MM.1S (cell line): ENCODE data around the gene CDX1.

Experiments
- DNase-seq: peaks from one replicate; pipeline ENCODE4 v3.0.0-alpha.2; 2015
- H2AFZ ChIP-seq: fragments of 300-600 bp; sonication (generic); 2 replicates; pipeline ENCODE4 v1.6.0; 2016; ENCODE audit warnings: antibody characterized with exemption, low read length
- H3F3A ChIP-seq: fragments of 300-600 bp; sonication (generic); 2 replicates; pipeline ENCODE4 v1.6.1; 2016; ENCODE audit warnings: mild to moderate bottlenecking, antibody characterized with exemption, low read length, moderate library complexity, mixed read lengths; ENCODE audit not compliant: insufficient read depth
- H3K27ac ChIP-seq: fragments of 300-600 bp; sonication (generic); 2 replicates; pipeline ENCODE4 v1.5.1; 2016; ENCODE audit warnings: mild to moderate bottlenecking, low read length
- H3K27me3 ChIP-seq: fragments of 300-600 bp; sonication (generic); replicated peaks from 2 replicates; pipeline ENCODE4 v1.6.0; 2016; ENCODE audit warnings: low read length; ENCODE audit not compliant: insufficient read depth
- H3K36me3 ChIP-seq: fragments of 300-600 bp; sonication (generic); replicated peaks from 2 replicates; pipeline ENCODE4 v1.6.1; 2016; ENCODE audit warnings: mild to moderate bottlenecking, low read length, mixed read lengths; ENCODE audit not compliant: insufficient read depth
- H3K4me1 ChIP-seq: fragments of 300-600 bp; sonication (generic); 2 replicates; pipeline ENCODE4 v1.6.1; 2016; ENCODE audit warnings: low read length, mixed read lengths
- H3K4me2 ChIP-seq: fragments of 300-600 bp; sonication (generic); 2 replicates; pipeline ENCODE4 v1.6.0; 2016; ENCODE audit warnings: low read depth, low read length
- H3K4me3 ChIP-seq: fragments of 300-600 bp; sonication (generic); 2 replicates; pipeline ENCODE4 v1.5.1; 2016; ENCODE audit warnings: low read length, mixed read lengths
- H3K79me2 ChIP-seq: fragments of 300-600 bp; sonication (generic); 2 replicates; pipeline ENCODE4 v1.6.1; 2016; ENCODE audit warnings: mixed run types, low read length, mixed read lengths
- H3K9ac ChIP-seq: fragments of 300-600 bp; sonication (generic); 2 replicates; pipeline ENCODE4 v1.6.1; 2016; ENCODE audit warnings: low read length, mixed read lengths
- H3K9me2 ChIP-seq: fragments of 300-600 bp; sonication (generic); replicated peaks from 2 replicates; pipeline ENCODE4 v1.6.1; 2016; ENCODE audit warnings: mild to moderate bottlenecking, low read length, mixed read lengths; ENCODE audit not compliant: insufficient read depth
- H3K9me3 ChIP-seq: fragments of 300-600 bp; sonication (generic); replicated peaks from 2 replicates; pipeline ENCODE4 v1.6.1; 2016; ENCODE audit warnings: mild to moderate bottlenecking, low read length, mixed read lengths; ENCODE audit not compliant: insufficient read depth
- H4K20me1 ChIP-seq: fragments of 300-600 bp; sonication (generic); 2 replicates; pipeline ENCODE4 v1.6.1; 2016; ENCODE audit warnings: mild to moderate bottlenecking, low read length, moderate library complexity, mixed read lengths; ENCODE audit not compliant: insufficient read depth
- CTCF ChIP-seq: fragments of 300-600 bp; sonication (generic); IDR thresholded peaks from 2 replicates; pipeline ENCODE4 v1.5.1; 2016; ENCODE audit warnings: antibody characterized with exemption, low read length, mixed read lengths
- EZH2 ChIP-seq: fragments of 300-600 bp; sonication (generic); optimal IDR thresholded peaks from 2 replicates; pipeline ENCODE3; 2017; ENCODE audit warnings: low read depth, mild to moderate bottlenecking, antibody characterized with exemption, low read length, mixed read lengths
- EZH2phosphoT487 ChIP-seq: fragments of 300-600 bp; sonication (generic); IDR thresholded peaks from 2 replicates; pipeline ENCODE4 v1.6.1; 2018; ENCODE audit warnings: antibody characterized with exemption, low read length

Gene CDX1

GRCh38 chr5:150160448-150161081, 6.0 kb upstream of the CDX1 start:
- no peak overlapping the region for H3K4me2 ChIP-seq

GRCh38 chr5:150161242-150162141, 5.1 kb upstream of the CDX1 start:
- H3K27me3 ChIP-seq = no peaks in the 10 kb centered on the region; the same call in 1 of the 2 replicates
- no peaks in the 10 kb centered on the region for H3K36me3 ChIP-seq
- no peaks in the 10 kb centered on the region for H3K79me2 ChIP-seq
- H3K9me2 ChIP-seq = no peaks in the 10 kb centered on the region
- peak overlapping the region; percentile 55 for H3K4me3 ChIP-seq
- H3F3A ChIP-seq = no peaks in the 10 kb centered on the region
- H3K4me1 ChIP-seq = no peaks in the 10 kb centered on the region
- H4K20me1 ChIP-seq = no peaks in the 10 kb centered on the region
- TF ChIP-seq EZH2phosphoT487 (no peak), CTCF (peak; percentile 86)
- DNase-seq = peak; percentile 72
- H2AFZ ChIP-seq = peak overlapping the region; percentile 95
- H3K4me2 ChIP-seq = peak overlapping the region; percentile 91
- no peaks in the 10 kb centered on the region for H3K9me3 ChIP-seq
- no peak overlapping the region for H3K27ac ChIP-seq
- H3K9ac ChIP-seq = no peak overlapping the region; the same call in 1 of the 2 replicates

More at GRCh38 chr5:150160448-150161081, 6.0 kb upstream of the CDX1 start:
- Histone ChIP-seq H4K20me1 (no peaks in the 10 kb centered on the region), H3K36me3 (no peaks in the 10 kb centered on the region), H2AFZ (no peak overlapping the region), H3K9me3 (no peaks in the 10 kb centered on the region), H3K27ac (no peak overlapping the region), H3K79me2 (no peaks in the 10 kb centered on the region), H3K9ac (no peak overlapping the region), H3K27me3 (no peaks in the 10 kb centered on the region; the same call in 1 of the 2 replicates), H3K4me1 (no peaks in the 10 kb centered on the region), H3K4me3 (no peak overlapping the region), H3F3A (no peaks in the 10 kb centered on the region), H3K9me2 (no peaks in the 10 kb centered on the region)
- no peak for DNase-seq
- TF ChIP-seq CTCF = no peak
- no peak for TF ChIP-seq EZH2
- no peak for TF ChIP-seq EZH2phosphoT487

- Histone ChIP-seq H3K9me2 (no peaks in the 10 kb centered on the region), H4K20me1 (no peaks in the 10 kb centered on the region), H3K9me3 (no peaks in the 10 kb centered on the region), H2AFZ (no peak overlapping the region), H3K79me2 (no peaks in the 10 kb centered on the region), H3K4me1 (no peaks in the 10 kb centered on the region), H3K4me3 (no peak overlapping the region), H3K27me3 (no peaks in the 10 kb centered on the region; the same call in 1 of the 2 replicates), H3K27ac (no peak overlapping the region), H3F3A (no peaks in the 10 kb centered on the region), H3K36me3 (no peaks in the 10 kb centered on the region), H3K9ac (no peak overlapping the region), H3K4me2 (no peak overlapping the region)
- no peak for TF ChIP-seq CTCF
- no peak for TF ChIP-seq EZH2
- no peak for TF ChIP-seq EZH2phosphoT487
- no peak for DNase-seq
Observed at GRCh38 chr5:150162142-150162513, 4.5 kb upstream of the CDX1 start.
